Liver (tissue), 9 donors: Measurements from ENCODE around the gene MYO10. TPM values are rescaled to one million over a fixed set of nuclear protein-coding genes. Genes with fewer than 3 reads are reported as not detected.

ENCODE experiments used
- DNase-seq: peaks from one replicate; pipeline ENCODE4 v3.0.0-alpha.2; 2017; ENCODE audit warnings: low spot score
- H3K27ac ChIP-seq, 2 donors: one replicate each; pipeline ENCODE4 v1.7.0; 2013; ENCODE audit warnings: inconsistent platforms in 2 of 2, low read length in 2 of 2, control low read depth in 1 of 2, low read depth in 1 of 2, mild to moderate bottlenecking in 1 of 2
- H3K27me3 ChIP-seq, 4 donors: one replicate each; pipeline versions ENCODE4 v1.6.1 to v1.7.0; 2013; ENCODE audit warnings: low read length in 3 of 4, inconsistent platforms in 1 of 4, mild to moderate bottlenecking in 1 of 4, moderate library complexity in 1 of 4; ENCODE audit not compliant: control insufficient read depth in 4 of 4, insufficient read depth in 4 of 4
- H3K36me3 ChIP-seq, 4 donors: one replicate each; pipeline versions ENCODE4 v1.6.1 to v1.7.0; 2013; ENCODE audit warnings: low read length in 3 of 4, mild to moderate bottlenecking in 3 of 4, low read depth in 1 of 4, moderate library complexity in 1 of 4; ENCODE audit not compliant: control insufficient read depth in 4 of 4, insufficient read depth in 3 of 4
- H3K4me1 ChIP-seq, 4 donors: one replicate each; pipeline versions ENCODE4 v1.6.1 to v1.7.0; 2013; ENCODE audit warnings: low read length in 3 of 4, mild to moderate bottlenecking in 3 of 4, moderate library complexity in 1 of 4; ENCODE audit not compliant: control insufficient read depth in 4 of 4, insufficient read depth in 4 of 4
- H3K4me3 ChIP-seq, 3 donors: one replicate each; pipeline versions ENCODE4 v1.6.1 to v1.7.0; 2013; ENCODE audit warnings: low read length in 3 of 3, control low read depth in 1 of 3, low read depth in 1 of 3, mild to moderate bottlenecking in 1 of 3
- H3K9ac ChIP-seq, 2 donors: one replicate each; pipeline ENCODE4 v1.7.0; 2013; ENCODE audit warnings: low read length in 2 of 2, mild to moderate bottlenecking in 2 of 2, moderate library complexity in 2 of 2, control low read depth in 1 of 2, low read depth in 1 of 2
- H3K9me3 ChIP-seq, 4 donors: one replicate each; pipeline versions ENCODE4 v1.6.1 to v1.7.0; 2013; ENCODE audit warnings: low read length in 3 of 4; ENCODE audit not compliant: control insufficient read depth in 4 of 4
- CTCF ChIP-seq: fragments of 150-350 bp; IDR thresholded peaks from 2 replicates; pipeline ENCODE4 v1.5.1; 2017; ENCODE audit warnings: improper control_type of control experiment, low read depth, low read length; ENCODE audit not compliant: missing input control
- FOXA2 ChIP-seq: IDR thresholded peaks from 2 replicates; pipeline ENCODE4 v1.6.1; 2016; ENCODE audit warnings: antibody characterized with exemption
- GABPA ChIP-seq, 2 donors: IDR thresholded peaks in 1 of 2; conservative IDR thresholded peaks in 1 of 2; 2 replicates each; pipeline ENCODE4 v1.6.1; 2016; ENCODE audit warnings: antibody characterized with exemption in 2 of 2, mild to moderate bottlenecking in 1 of 2, moderate library complexity in 1 of 2
- HNF4A ChIP-seq, 2 donors: conservative IDR thresholded peaks; 2 replicates each; pipeline ENCODE4 v1.6.1; 2016; ENCODE audit warnings: antibody characterized with exemption in 2 of 2, mild to moderate bottlenecking in 2 of 2
- HNF4G ChIP-seq: IDR thresholded peaks from 2 replicates; pipeline ENCODE4 v1.6.1; 2016; ENCODE audit warnings: antibody characterized with exemption
- NR2F2 ChIP-seq: IDR thresholded peaks from 2 replicates; pipeline ENCODE4 v1.6.1; 2016; ENCODE audit warnings: antibody characterized with exemption
- RAD21 ChIP-seq, 2 donors: IDR thresholded peaks; 2 replicates each; pipeline ENCODE4 v1.6.1; 2016; ENCODE audit warnings: antibody characterized with exemption in 2 of 2, mild to moderate bottlenecking in 2 of 2
- SP1 ChIP-seq: IDR thresholded peaks from 2 replicates; pipeline ENCODE4 v1.6.1; 2018; ENCODE audit warnings: antibody characterized with exemption, mild to moderate bottlenecking
- TAF1 ChIP-seq: conservative IDR thresholded peaks from 2 replicates; pipeline ENCODE4 v1.6.1; 2016; ENCODE audit warnings: antibody characterized with exemption, mild to moderate bottlenecking
- ZBTB33 ChIP-seq: IDR thresholded peaks from 2 replicates; pipeline ENCODE4 v1.6.1; 2016; ENCODE audit warnings: antibody characterized with exemption
- WGBS: extraction: QIAGEN DNeasy Blood & Tissue Kit; methylation state at CpG from one replicate; pipeline ENCODE4 v1.1.7; 2013; 5-methylcytosine and 5-hydroxymethylcytosine counted together
- polyA plus RNA-seq, 2 donors: library from polyadenylated mRNA; stranded (reverse) in 1 of 2; unstranded in 1 of 2; fragments of 200-250 nt in 1 of 2; fragments of >200 nt in 1 of 2; fragmentation: Nextera tagmentation in 1 of 2; extraction: Ambion mirVana in 1 of 2; gene quantifications; one replicate each; pipeline versions ENCODE4 v1.2.1 to v1.2.3, GENCODE V29; 2013 to 2015
- total RNA-seq, 2 donors: library from RNA; depleted of rRNA; stranded (reverse); fragments of >200 nt; gene quantifications; one replicate each; pipeline ENCODE4 v1.2.3, GENCODE V29; 2014
- TF ChIP-seq, protein P1 (sequence below): IDR thresholded peaks from 2 replicates; pipeline ENCODE4 v1.6.1; 2016; ENCODE audit warnings: antibody characterized with exemption
- TF ChIP-seq, protein P2 (sequence below): IDR thresholded peaks from 2 replicates; pipeline ENCODE4 v1.6.1; 2016; ENCODE audit warnings: antibody characterized with exemption, mild to moderate bottlenecking
- donor health status: healthy.
- donor health status: healthy.
- donor health status: healthy.
- donor health status: healthy.
- donor health status: healthy.

MYO10 gene
- total and polyA plus RNA-seq, 4 donors: 4.3 to 15.3 (median 7.1) TPM

- TF ChIP-seq GABPA (IDR thresholded peaks at IDR 0.05 in 1 of 2, conservative IDR thresholded peaks at IDR 0.05 in 1 of 2): no peak
- TF ChIP-seq TAF1: no peak
- TF ChIP-seq, protein P1, sequence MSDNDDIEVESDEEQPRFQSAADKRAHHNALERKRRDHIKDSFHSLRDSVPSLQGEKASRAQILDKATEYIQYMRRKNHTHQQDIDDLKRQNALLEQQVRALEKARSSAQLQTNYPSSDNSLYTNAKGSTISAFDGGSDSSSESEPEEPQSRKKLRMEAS: no peak
- TF ChIP-seq HNF4G: no peak
- no peak for TF ChIP-seq SP1
- no peak for TF ChIP-seq CTCF
- no peak for TF ChIP-seq HNF4A (conservative IDR thresholded peaks at IDR 0.05)
- no peak for TF ChIP-seq ZBTB33
- TF ChIP-seq NR2F2: no peak
- no peak for TF ChIP-seq FOXA2
- no peak for TF ChIP-seq RAD21 (IDR thresholded peaks at IDR 0.05)
- no peak for DNase-seq
- H3K4me1 ChIP-seq: no peaks in the 10 kb centered on the region
- no peak overlapping the region for H3K27ac ChIP-seq
- WGBS: 89% methylated on average over 3 of the region's 3 CpGs
- H3K4me3 ChIP-seq: no peak overlapping the region
- no peak overlapping the region for H3K9ac ChIP-seq
- H3K9me3 ChIP-seq: no peaks in the 10 kb centered on the region
- no peaks in the 10 kb centered on the region for H3K36me3 ChIP-seq
- H3K27me3 ChIP-seq: no peaks in the 10 kb centered on the region
These were observed 34.7 kb upstream of the MYO10 start for GRCh38 chr5:16970826-16971225.

- H3K27ac ChIP-seq: no peak overlapping the region
- H3K4me1 ChIP-seq: no peaks in the 10 kb centered on the region
- 82% methylated on average over 5 of the region's 5 CpGs for WGBS
- no peaks in the 10 kb centered on the region for H3K27me3 ChIP-seq
- no peaks in the 10 kb centered on the region for H3K36me3 ChIP-seq
- no peak for DNase-seq
- TF ChIP-seq, protein P2, sequence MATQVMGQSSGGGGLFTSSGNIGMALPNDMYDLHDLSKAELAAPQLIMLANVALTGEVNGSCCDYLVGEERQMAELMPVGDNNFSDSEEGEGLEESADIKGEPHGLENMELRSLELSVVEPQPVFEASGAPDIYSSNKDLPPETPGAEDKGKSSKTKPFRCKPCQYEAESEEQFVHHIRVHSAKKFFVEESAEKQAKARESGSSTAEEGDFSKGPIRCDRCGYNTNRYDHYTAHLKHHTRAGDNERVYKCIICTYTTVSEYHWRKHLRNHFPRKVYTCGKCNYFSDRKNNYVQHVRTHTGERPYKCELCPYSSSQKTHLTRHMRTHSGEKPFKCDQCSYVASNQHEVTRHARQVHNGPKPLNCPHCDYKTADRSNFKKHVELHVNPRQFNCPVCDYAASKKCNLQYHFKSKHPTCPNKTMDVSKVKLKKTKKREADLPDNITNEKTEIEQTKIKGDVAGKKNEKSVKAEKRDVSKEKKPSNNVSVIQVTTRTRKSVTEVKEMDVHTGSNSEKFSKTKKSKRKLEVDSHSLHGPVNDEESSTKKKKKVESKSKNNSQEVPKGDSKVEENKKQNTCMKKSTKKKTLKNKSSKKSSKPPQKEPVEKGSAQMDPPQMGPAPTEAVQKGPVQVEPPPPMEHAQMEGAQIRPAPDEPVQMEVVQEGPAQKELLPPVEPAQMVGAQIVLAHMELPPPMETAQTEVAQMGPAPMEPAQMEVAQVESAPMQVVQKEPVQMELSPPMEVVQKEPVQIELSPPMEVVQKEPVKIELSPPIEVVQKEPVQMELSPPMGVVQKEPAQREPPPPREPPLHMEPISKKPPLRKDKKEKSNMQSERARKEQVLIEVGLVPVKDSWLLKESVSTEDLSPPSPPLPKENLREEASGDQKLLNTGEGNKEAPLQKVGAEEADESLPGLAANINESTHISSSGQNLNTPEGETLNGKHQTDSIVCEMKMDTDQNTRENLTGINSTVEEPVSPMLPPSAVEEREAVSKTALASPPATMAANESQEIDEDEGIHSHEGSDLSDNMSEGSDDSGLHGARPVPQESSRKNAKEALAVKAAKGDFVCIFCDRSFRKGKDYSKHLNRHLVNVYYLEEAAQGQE: no peak
- no peak for TF ChIP-seq FOXA2
- no peak overlapping the region for H3K9ac ChIP-seq
- no peak overlapping the region for H3K4me3 ChIP-seq
- H3K9me3 ChIP-seq: no peaks in the 10 kb centered on the region
These were observed 34.2 kb upstream of the MYO10 start for GRCh38 chr5:16970260-16970659.
